ENCODE data around the gene LMX1B.

DNA sequence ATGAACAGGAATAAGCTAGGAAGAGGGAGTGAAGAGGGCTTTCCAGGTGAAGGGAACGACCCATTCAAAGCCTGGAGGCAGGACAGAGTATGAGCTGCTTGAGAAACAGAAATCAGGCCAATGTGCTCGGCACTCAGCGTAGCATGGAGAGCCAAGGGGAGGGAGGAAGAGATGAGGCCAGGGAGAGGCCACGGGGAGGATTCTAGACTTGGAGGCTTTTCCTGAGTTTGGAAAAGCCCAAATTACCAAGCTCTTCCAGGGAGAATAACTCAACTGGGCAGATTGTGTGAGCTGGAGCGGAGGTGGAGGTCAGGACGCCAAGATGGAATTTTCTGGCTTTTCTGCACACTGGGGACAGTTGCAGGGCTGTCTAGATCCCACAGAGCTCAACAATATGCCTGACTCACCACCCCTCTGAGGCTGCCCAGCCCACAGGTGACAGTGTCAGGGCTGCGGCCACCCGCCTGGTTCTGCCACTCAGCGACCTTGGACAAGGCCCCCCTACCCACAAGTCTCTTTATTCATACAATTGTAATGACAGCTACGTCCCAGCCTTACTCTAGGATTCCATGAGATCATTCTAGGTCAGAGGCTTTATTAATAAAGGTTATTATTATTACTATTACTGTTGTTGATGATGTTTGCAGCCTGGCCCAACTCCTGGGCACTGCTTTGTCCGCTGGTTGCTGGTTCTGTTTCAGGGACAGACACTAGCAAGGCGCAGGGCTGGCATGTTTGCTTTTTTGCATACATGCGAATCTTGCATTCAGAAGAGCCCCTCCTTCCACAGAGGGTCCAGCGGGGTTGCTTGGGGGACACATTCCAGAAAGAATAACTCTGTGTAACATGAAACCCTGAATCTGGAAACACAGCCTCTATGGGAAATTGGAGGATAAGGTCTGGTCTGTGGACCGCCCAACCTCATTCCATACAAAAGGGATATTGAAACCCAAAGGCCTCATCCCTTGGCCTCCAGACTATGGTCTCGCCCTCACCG lies 9.4 kb upstream of the LMX1B start:
- TF ChIP-seq, protein P1, sequence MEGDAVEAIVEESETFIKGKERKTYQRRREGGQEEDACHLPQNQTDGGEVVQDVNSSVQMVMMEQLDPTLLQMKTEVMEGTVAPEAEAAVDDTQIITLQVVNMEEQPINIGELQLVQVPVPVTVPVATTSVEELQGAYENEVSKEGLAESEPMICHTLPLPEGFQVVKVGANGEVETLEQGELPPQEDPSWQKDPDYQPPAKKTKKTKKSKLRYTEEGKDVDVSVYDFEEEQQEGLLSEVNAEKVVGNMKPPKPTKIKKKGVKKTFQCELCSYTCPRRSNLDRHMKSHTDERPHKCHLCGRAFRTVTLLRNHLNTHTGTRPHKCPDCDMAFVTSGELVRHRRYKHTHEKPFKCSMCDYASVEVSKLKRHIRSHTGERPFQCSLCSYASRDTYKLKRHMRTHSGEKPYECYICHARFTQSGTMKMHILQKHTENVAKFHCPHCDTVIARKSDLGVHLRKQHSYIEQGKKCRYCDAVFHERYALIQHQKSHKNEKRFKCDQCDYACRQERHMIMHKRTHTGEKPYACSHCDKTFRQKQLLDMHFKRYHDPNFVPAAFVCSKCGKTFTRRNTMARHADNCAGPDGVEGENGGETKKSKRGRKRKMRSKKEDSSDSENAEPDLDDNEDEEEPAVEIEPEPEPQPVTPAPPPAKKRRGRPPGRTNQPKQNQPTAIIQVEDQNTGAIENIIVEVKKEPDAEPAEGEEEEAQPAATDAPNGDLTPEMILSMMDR (conservative IDR thresholded peaks at IDR 0.05 in 1 of 2, IDR thresholded peaks at IDR 0.05 in 1 of 2; ENCODE audit: low read depth in 1 of 2, low read length in 2 of 2) = no peak
- TF ChIP-seq EZH2 (IDR thresholded peaks at IDR 0.05; ENCODE audit: low read length, missing control alignments) = no peak
